Epithelial cell of esophagus (primary cell): ENCODE results near the gene NKX6-2.
"Not testable (repeated sequence)": the region's sequence is repeated elsewhere in the genome, so short reads cannot be mapped to it uniquely, and the experiment has no call there.

Experiments
- DNase-seq: peaks from one replicate; pipeline ENCODE4 v3.0.0; 2010; ENCODE audit warnings: low read depth
- H3K4me3 ChIP-seq: 2 replicates; pipeline ENCODE4 v1.5.1; 2011; ENCODE audit warnings: mild to moderate bottlenecking, low read length, control low read depth
- TF ChIP-seq, protein P1 (sequence below): IDR thresholded peaks from 2 replicates; pipeline ENCODE4 v1.5.1; 2011; ENCODE audit warnings: low read depth, mild to moderate bottlenecking, low read length, control low read depth, inconsistent platforms; ENCODE audit not compliant: insufficient read depth; ENCODE audit errors: missing control alignments

NKX6-2 gene

DNA sequence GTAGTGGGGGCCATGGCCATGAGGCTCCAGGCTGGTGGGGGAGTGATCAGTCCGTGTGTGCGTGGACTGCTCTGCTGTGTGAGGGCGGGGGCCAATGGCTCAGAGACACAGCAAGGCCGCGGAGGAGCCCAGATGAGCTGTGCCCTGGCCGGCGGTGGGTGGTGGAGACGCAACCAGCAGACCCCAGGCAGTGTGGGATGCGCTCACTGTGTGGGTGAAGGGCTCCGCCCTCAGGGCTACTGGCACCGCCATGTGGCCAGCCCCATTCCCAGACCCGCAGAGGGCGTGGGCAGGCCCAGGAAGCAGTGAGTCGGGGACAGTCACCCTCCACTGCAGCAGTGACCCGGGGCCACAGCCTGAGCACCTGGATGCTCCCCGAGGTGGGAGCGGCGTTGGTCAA lies 9.1 kb downstream of the NKX6-2 start:
- TF ChIP-seq, protein P1, sequence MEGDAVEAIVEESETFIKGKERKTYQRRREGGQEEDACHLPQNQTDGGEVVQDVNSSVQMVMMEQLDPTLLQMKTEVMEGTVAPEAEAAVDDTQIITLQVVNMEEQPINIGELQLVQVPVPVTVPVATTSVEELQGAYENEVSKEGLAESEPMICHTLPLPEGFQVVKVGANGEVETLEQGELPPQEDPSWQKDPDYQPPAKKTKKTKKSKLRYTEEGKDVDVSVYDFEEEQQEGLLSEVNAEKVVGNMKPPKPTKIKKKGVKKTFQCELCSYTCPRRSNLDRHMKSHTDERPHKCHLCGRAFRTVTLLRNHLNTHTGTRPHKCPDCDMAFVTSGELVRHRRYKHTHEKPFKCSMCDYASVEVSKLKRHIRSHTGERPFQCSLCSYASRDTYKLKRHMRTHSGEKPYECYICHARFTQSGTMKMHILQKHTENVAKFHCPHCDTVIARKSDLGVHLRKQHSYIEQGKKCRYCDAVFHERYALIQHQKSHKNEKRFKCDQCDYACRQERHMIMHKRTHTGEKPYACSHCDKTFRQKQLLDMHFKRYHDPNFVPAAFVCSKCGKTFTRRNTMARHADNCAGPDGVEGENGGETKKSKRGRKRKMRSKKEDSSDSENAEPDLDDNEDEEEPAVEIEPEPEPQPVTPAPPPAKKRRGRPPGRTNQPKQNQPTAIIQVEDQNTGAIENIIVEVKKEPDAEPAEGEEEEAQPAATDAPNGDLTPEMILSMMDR, result no peak
- DNase-seq, result no peak
- no peak overlapping the region for H3K4me3 ChIP-seq

DNA sequence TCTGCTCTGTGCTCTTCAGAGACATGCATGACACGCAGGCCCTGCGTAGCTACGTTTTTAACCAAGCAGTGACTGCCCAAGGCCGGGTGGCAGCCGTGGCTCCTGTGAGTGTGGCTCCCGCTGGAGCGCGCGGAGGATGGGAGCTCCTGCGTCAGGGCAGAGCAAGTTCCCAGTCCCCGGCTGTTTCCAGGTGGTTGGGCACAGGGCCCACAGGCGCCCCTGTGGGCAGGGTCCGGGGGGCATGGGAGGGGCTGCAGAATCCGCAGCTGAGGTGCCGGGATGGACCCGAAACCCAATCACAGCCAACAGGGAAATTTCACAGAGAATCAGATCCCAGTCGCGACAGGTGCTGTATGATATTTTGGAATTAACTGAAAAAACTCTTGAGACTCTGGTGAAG lies 9.8 kb downstream of the NKX6-2 start:
- no peak overlapping the region for H3K4me3 ChIP-seq
- TF ChIP-seq, protein P1, result no peak
- no peak for DNase-seq

DNA sequence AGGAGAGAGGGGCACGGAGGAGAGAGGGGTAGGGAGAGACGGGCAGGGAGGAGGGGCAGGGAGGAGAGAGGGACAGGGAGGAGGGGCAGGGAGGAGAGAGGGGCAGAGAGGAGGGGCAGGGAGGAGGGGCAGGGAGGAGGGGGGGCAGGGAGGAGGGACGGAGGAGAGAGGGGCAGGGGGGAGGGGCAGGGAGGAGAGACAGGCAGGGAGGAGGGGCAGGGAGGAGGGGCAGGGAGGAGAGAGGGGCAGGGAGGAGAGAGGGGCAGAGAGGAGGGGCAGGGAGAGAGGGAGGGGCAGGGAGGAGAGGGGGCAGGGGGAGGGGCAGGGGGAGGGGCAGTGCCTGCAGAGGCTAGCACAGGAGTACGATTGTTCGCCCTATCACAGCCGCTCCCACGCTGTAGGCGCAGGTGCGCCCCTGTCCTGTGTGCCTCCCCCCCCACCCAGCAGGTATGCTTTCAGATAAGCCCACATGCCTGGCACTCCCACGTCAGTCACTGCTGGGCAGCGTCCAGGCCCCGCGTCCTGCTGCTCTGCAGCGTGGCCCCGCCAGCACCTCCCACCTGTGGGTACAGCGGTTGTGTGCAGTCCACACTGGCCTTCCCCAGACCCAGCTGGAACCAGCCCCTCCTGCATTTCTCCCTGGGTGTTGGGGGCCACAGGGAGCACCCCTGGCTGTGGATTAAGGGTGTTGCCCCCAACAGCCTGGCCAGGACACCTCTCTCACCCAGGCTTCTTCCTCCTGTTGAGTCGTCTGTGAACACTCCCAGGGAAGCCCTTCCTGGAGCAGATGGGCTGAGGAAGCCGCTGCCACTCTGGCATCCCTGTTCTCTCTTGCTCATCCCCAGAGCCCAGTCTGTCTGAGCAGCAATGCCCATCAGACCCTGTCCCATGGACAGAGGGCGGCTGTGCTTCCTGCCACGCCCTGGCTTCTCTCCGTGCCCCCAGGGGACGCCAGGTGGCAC lies 10.8 kb downstream of the NKX6-2 start:
- TF ChIP-seq, protein P1, result no peak
- H3K4me3 ChIP-seq, result no peak overlapping the region
- DNase-seq, result no peak

DNA sequence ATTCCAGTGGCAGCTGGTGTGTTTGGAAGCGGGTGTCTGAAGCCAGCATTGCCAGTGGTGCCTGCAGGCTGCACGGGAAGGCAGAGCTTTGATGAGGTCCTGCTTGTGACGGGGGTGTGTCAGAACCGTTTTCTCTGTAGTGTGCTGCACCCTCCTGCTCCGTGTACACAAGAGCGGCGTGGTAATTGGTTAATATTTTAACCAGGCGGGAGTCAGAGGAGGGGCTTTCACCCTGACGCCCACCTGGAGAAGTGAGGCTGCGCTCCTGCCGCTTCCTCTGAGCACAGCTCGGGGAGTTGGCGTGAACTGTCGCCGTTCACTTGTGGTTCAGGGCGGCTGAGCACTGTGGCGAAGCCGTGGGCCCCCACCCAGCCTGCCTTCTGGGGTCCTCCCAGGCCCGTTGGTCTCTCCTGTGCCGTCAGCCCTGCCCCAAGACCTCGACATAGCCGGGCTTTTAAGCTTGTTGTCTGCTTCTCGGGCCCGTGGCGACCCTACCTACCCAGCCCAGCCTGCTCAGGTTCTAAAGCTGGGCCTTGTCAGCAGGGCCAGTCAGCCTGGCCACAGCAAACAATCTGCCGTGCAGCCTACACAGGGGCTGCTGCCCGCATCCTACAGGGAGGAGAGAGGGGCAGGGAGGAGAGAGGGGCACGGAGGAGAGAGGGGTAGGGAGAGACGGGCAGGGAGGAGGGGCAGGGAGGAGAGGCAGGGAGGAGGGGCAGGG lies 11.6 kb downstream of the NKX6-2 start:
- no peak for DNase-seq
- no peak overlapping the region for H3K4me3 ChIP-seq
- TF ChIP-seq, protein P1, result no peak

DNA sequence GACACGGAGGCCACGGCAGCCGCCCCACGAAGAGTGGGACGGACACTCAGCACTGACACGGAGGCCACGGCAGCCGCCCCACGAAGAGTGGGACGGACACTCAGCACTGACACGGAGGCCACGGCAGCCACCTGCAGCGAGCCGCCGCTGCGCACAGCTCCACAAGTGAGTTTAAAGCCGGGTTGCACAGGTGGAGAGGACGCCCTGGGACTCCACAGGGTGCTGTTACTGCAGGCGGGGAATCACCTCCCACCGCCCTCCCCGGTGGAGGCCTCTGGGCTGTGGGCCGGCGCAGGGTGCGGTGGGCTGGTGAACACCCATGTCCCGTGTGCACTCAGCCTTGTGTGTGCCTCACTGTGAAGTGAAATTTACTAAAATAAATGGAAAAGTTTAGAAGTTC lies 13.1 kb downstream of the NKX6-2 start:
- DNase-seq, H3K4me3 ChIP-seq: not testable (repeated sequence)

DNA sequence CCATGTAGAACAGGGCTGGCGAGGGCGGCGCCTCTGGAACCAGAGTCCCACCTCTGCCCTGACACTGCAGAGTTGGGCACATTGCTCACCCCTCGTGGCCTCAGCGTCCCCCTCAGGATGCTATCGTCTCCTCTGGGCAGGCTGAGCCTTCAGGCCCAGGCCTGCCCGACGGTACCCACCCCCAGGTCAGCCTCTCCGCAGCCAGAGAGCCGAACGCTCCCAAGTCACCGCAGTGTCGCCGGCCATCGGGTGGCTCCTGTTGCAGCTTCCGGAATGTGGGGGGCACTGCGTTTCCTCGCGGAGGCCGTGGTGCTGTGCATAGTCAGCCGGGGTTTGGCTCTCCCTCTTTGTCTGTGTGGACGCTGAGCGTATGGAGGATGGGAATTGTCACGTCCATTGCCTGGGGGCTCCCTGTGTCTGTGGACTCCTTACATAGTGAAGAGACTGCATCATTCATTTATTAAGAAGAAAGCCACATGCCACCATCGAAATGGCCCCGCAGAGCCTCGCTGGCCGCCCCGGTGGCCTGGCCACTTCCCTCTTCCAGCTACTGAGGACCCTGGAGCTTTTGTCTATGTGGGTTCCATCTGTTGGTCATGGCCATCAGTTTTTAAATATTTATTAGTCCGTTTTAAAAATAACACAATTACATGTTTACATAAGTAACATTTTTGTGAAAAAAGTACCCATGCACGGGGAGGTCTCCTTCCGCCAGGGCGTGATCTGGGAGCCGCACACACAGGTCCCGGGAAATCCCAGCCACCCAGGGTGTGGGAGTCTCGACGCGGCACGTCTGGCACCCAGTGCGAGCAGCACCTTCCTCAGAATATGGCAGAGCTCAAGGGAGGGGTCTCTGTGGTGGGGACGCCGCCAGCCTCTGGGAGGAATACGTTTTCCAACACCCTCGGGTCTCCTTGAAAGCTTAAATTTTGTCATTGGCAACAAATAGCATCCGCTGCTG lies 15.6 kb downstream of the NKX6-2 start:
- TF ChIP-seq, protein P1, result no peak
- H3K4me3 ChIP-seq, result no peak overlapping the region

More for the DNA sequence above, 15.6 kb downstream of the NKX6-2 start:
- DNase-seq, result no peak
